Activated CD8-positive, alpha-beta memory T cell treated with anti-CD3 and anti-CD28 coated beads, Interleukin-2, amount 50 U/mL, for 48 hours (primary cell): ENCODE results near the gene AGBL1.

ENCODE experiments used
- DNase-seq: peaks from one replicate; pipeline ENCODE4 v3.0.0-alpha.2; 2020

The AGBL1 gene

DNA sequence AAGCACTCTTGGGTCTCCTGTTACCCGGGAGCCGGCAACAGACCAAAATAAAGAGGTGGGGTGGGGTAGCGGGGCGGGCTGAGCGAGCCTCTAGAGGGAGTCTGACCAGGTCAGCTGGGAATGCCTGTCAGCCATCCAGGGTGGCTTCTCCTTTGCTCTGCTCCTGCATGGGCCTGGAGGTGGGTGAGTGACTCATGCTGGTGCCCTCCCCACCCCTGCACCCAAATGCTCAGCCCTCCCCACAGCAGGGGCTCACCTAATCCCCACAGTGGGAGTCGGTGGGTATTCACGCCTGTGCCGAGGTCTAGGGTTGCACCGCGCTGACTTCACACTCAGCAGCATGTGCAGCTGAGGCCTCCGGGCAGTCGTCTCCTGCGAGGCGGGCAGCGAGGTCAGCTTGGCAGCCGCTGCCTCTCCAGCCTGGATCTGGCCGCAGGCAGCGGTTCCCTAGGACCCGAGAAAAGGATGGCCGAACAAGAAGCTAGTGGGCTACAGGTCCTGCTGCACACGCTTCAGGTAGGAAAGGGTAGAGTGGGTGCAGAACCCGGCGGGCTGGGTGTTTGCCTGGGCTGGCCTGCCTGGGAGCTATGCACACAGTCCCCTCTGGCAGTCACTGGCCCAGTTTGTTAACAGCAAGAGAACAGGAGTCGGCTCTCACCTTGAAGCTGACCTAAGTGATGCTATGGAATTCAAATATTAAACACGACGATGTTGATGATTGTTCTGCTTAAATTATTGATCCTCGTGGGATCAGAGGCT, at the start of gene AGBL1:
Gene AGBL1 (plus strand): TSS at position 364 of the 759 bp plus-strand sequence.
- DNase-seq = no peak

DNA sequence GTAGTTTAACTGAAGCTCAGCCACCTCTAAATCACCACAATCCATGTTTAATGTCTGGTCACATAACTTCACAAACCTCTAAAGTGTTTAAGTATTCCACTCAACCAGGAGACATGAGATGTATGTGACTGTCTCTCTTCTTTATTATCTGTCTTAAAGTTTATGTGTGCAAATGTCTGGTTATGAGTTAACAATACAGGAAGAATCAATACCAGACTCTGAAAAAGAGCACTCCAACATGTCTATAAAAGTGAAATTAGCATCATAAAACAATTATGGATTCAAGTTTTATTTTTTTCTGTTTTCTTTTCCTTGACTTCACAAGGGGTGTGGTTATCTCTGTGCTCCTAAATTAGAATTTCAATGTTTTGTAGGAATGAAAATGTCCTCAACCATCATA, 44.8 kb upstream of the AGBL1 start:
- no peak for DNase-seq

DNA sequence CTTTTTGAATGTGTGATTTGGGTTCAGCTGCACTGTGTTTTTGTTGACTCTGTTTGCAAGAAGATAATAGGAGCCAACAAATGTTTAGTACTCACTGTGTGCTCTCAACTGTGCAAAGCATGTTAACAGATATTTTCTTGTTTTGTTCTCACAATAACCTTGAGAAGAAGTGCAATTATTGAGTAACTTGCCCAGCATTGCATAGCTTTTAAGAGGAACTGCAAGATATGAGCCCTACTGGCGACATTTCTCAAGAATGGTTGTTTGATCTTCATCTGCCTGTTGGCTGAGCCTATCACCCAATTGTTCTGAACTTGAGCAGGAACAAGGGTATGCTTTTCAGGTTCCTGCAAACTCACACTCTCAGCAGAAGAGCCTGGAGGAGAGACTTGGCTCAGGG, 43.4 kb upstream of the AGBL1 start:
- no peak for DNase-seq

- DNase-seq = no peak
Measured at GRCh38 chr15:86038491-86038890, 41.2 kb upstream of the AGBL1 start.

- no peak for DNase-seq
Measured at GRCh38 chr15:86040356-86041033, 39.2 kb upstream of the AGBL1 start.

- DNase-seq = no peak
Measured at GRCh38 chr15:86041399-86041798, 38.3 kb upstream of the AGBL1 start.

GRCh38 chr15:86042226-86042625, 37.4 kb upstream of the AGBL1 start:
- no peak for DNase-seq

GRCh38 chr15:86044981-86045380, 34.7 kb upstream of the AGBL1 start:
- DNase-seq = no peak

DNA sequence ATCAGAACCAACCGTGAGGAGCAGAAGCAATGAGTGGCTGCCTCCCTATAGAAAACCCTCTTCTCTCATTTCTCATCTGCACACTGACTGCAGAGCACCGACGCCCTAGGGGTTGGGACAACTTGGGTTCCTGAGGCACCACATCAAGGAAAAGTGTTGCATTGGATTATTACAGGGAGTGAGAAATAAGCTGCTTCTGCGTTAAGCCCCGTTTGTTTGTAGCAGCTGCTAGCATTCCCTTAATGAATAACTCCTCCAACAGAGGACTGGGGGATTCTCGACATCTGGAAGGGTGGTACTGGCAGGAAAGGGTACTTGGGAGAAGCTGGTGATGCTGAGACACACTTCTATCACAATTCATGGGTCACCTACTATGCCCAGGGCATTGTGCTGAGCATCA, 25.3 kb upstream of the AGBL1 start:
- no peak for DNase-seq

- DNase-seq = no peak
Measured at GRCh38 chr15:86055688-86056087, 24.0 kb upstream of the AGBL1 start.

- DNase-seq = no peak
Measured at GRCh38 chr15:86059851-86060250, 19.8 kb upstream of the AGBL1 start.

- no peak for DNase-seq
Measured at GRCh38 chr15:86060674-86061073, 19.0 kb upstream of the AGBL1 start.

GRCh38 chr15:86061581-86061980, 18.1 kb upstream of the AGBL1 start:
- no peak for DNase-seq

DNA sequence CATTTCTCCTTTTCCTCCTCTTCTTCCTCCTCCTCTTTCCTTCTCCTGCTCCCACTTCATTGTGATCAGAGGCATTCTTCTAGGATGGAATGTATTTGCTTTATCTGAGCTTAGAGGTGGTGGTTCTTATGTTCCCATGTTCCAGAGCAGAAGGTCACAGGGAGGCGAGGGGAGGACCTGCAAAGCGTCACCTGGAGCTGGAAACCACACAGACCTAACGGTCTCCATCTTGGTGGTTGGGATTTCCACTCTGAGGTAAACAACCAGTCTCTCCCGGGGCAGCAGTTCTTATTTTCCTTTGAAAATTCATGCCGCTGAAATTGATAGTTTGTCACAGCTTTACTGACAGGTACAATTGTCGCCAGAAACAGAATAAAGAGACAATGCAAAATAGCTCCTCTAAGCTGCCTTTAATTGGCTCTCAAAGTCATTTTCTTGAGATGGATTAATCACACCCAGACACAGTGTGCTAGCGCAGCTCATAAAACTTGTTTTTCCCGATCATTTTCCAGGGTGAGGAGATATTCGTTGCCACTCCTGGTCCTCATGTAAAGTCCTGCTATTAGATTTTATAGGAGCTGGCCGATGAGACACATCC, 16.9 kb upstream of the AGBL1 start:
- DNase-seq = no peak

- no peak for DNase-seq
Measured at GRCh38 chr15:86063356-86064095, 16.1 kb upstream of the AGBL1 start.

- no peak for DNase-seq
Measured at GRCh38 chr15:86064326-86064725, 15.3 kb upstream of the AGBL1 start.

GRCh38 chr15:86066174-86066834, 13.4 kb upstream of the AGBL1 start:
- no peak for DNase-seq

GRCh38 chr15:86073281-86073680, 6.4 kb upstream of the AGBL1 start:
- DNase-seq = no peak

DNA sequence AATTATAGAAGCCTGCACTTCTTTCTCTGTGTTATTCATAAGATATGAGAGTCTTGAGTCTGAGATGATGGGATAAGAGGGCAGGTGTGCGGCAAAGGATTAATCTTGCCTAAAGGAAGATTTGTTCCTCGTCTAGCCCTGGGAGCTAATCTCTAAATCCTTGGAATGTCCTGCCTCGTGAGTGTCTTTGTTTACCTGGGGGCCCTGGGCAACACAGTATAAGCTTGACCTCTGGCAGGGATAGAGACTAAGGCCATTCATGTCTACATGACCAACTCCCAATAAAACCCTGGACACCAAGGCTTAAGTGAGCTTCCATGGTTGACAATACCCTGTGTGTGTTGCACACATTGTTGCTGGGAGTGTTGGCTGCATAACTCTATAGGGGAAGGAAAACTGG, 3.2 kb upstream of the AGBL1 start:
- no peak for DNase-seq

DNA sequence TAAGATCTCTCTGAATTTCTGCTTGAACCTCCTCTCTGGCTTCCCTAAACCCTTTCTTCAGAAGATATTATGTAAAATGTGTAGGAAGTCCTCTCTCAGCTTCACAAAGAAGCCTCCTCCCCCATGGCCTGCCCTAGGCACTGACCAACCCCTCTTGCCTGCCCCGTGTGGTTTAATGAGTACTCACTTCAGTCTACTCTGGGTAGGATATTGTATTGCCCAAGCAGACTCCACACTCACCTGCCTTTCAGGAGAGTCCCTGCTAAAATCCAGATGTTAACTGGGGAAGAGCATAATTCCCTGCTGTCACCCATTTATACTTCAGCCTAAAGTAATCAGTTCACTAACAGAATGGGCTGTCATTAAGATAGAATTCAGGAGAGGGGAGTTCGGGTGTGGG, 2.6 kb upstream of the AGBL1 start:
- no peak for DNase-seq

DNA sequence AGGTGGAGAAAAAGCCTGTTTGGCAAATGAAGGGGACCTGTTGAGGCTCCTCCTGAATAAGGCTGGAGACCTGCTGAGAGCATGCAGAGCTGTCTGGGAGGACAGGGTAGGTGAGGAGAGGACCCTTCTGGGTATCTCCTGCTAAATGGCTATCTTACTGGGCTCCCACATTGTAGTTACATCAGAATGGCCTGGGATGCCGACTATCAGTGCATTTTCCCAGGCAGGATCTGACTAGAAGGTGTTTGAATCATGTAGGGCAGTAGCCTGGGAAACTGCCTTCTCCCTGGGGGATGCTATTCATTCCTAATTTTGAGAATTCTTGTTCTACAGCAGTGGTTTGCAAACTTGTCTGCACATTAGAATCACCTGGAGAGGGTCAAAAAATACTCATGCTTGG, 631 bp downstream of the AGBL1 start:
- DNase-seq = no peak

GRCh38 chr15:86082619-86083380, 3.1 kb downstream of the AGBL1 start:
- no peak for DNase-seq
